Spleen (tissue), 7 donors: ENCODE data around the gene NAB1.

Experiments used
- CTCF ChIP-seq, 11 experiments: fragments of 200-600 bp in 7 of 11; fragments of 450-650 bp in 4 of 11; sonication (generic) in 4 of 11; IDR thresholded peaks in 8 of 11; conservative IDR thresholded peaks in 3 of 11; 1 replicate in 7 of 11; 2 replicates in 4 of 11; pipeline versions ENCODE4 v1.4.0 to v1.8.0; 2016 to 2021; ENCODE audit warnings: antibody characterized with exemption in 11 of 11, inconsistent platforms in 4 of 11, mild to moderate bottlenecking in 1 of 11
- POLR2A ChIP-seq, 3 donors: fragments of 450-650 bp; IDR thresholded peaks; one replicate each; pipeline ENCODE4 v1.5.1; 2017; ENCODE audit warnings: antibody characterized with exemption in 3 of 3, mild to moderate bottlenecking in 1 of 3
- donor health status: DM: no; HTN: no; CAD: no; lungs with moderate emphysema.
- donor health status: DM: no; HTN: no; CAD: no.
- donor health status: DM: no; HTN: no; CAD: no.

GRCh38 chr2:190679391-190679790 is 30.5 kb downstream of the NAB1 start:
- TF ChIP-seq CTCF (IDR thresholded peaks at IDR 0.05 in 8 of 11, conservative IDR thresholded peaks at IDR 0.05 in 3 of 11) (no peak), POLR2A (IDR thresholded peaks at IDR 0.05) (no peak)
